ENCODE data around the gene EZH1.
"Not testable (repeated sequence)": the region's sequence is repeated elsewhere in the genome, so short reads cannot be mapped to it uniquely, and the experiment has no call there.

EZH1 gene

DNA sequence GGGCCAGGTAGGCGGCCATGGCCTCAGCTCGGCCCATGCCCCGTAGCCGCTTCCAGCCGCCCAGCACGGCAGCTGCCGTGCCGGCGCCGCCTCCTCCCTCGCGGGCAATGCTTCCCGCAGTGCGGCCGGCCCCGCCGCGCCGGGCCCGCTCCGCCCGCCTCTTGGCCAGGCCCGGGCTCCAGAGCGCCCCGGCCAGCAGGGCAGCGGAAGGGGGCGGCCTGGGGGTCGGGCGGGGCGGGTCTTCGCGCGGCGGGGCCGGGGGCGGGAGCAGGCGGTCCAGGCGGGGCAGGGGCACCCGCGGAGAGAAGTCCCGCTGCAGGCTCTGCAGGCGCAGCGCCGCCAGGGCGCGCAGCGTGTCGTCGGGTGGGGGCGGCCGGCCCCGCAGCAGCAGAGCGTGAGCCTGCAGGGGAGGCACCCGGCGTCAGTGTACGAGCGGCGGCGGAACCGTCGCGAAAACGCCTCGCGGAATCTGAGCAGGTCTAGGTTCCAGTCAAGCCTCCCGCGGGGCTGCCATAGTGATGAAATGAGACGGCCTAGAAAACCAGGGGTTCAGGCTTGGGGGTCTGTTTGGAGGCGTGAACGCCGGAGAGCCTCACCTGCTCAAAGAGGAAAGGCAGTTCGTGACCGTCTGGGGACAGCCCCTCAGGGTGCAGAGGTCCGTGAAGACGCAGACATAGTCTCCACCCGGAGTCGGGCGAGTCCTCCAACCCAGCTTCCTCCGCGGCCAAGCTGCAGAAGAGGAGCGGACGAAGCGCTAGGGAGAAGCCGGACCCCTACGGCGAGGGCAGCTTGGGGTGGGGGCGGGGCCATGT is 74.7 kb downstream of the EZH1 start:
- no peak for DNase-seq (ENCODE audit: low read depth in 2 of 2)

DNA sequence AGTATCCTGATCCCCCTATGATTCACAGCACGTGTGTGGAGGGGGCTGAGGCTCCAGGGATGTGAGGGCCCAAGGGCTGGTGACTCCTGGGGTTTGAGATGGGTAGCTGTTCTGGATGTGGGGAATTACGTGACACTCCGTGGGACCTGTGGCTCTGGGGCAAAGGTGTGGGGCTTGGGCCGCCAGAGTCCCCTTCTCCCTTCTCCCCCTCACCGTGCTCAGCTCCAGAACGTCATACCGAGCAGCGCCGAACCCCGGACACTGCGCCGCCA is 75.2 kb downstream of the EZH1 start:
- DNase-seq (ENCODE audit: low read depth in 2 of 2): no peak

DNA sequence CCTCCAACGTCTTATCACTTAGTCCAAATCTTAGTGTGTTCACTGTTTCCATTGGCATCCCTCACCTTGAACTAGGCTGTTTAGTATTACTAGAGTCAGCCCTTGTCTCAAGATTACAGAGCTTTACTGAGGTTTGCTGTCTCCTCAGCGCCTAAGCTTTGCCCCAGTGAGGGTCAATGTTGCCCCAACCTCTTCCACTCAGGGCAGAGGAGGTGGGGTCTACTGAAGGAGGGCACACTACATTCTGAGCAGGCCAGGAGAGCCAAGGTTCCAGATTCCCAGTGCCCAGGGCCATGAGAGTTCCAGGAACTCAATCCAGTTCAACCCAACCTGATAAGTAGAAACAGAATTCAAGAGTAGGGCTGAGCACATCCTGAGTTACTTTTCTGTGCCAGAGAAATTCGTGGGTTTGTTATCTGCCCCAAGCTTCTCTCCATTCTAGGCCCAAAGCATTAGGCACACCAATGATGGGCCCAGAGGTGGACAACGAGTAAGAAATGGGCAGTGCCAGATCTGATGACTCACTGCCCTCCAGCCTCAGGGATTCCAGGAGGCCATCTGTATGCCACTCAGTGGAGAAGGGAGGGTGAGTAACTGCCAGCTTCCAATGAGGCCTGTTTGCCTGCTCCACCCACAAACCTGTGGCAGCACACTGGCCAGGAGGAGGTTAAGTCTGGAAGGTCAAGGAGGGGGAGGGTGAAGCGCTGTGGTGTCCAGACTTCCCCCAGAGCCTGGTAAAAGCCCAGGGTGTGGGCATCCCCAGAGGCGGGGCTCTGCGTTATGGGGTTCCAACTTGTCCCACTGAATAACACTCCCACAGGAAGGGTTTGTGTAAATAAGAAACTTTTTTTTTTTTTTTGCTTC is 77.5 kb downstream of the EZH1 start:
- no peak for DNase-seq (ENCODE audit: low read depth in 2 of 2)

DNA sequence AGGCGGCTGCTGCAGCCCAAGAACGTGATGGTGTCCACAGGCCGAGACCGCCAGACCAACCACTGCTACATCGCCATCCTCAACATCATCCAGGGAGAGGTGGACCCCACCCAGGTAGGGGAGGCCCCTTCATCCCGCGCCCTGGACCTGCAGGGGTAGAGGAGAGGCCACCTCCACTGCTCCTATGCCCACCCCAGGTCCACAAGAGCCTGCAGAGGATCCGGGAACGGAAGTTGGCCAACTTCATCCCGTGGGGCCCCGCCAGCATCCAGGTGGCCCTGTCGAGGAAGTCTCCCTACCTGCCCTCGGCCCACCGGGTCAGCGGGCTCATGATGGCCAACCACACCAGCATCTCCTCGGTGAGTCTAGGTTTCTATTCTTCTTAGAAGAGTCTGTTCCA is 78.7 kb downstream of the EZH1 start:
- not testable (repeated sequence) for DNase-seq (ENCODE audit: low read depth in 2 of 2)

DNA sequence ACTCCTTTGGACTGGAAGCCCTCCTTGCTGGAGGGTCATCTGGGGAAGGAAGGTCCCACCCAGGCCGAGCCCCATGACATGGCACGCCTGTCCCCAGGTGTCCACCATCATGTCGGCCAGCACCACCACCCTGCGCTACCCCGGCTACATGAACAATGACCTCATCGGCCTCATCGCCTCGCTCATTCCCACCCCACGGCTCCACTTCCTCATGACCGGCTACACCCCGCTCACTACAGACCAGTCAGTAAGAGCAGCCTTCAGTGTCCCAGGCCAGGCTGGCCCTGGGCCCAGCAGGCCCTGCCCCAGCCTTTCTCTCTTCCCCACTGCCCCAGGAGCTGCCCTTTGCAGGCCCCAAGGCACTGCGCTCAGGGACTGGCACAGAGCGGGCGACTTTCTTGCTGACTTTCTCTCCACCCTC is 79.2 kb downstream of the EZH1 start:
- DNase-seq (ENCODE audit: low read depth in 2 of 2): no peak

DNA sequence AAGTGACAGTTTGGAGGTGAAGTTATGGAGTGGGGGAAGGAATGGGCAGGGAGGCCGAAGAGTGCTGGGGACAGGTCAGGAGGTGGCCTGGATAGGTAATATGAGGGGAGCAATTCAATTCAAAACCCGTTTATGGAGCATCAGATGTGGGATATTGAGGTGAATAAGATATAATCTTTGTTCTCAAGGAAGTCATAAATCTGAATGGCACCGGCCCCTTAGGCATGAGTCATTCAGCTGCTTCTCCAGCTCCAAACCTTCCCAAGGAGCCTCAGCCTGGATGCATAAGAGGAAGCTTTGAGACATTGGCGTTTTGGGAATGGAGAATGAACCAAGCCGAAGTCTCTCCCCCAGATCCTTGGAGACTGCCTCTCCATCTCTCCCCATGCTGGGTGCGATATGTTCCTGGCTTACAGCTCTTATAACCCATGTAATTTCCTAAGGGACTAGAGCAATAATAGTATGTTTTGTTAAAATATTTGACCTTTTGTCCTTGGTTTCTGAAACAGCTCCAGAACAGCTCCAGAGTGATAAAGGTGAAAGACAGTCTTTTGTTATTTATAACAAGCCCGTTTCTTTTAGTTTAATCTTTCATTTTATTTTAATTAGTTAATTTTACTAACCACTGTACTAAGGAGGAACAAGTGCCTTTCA is 84.0 kb downstream of the EZH1 start:
- DNase-seq (ENCODE audit: low read depth in 2 of 2): no peak

DNA sequence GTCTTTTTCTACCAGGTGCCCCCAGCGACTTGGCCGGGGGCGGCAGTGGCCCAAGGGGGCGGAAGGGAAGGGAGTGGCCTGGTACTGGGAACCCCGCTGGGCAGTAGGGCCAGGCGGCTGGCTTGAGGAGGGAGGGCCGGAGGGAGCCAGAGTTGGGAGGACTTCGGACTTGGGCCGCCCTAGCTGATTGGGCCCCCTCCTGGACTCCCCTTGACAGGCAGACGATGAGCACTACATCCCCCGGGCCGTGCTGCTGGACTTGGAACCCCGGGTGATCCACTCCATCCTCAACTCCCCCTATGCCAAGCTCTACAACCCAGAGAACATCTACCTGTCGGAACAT is 84.9 kb downstream of the EZH1 start:
- not testable (repeated sequence) for DNase-seq (ENCODE audit: low read depth in 2 of 2)

DNA sequence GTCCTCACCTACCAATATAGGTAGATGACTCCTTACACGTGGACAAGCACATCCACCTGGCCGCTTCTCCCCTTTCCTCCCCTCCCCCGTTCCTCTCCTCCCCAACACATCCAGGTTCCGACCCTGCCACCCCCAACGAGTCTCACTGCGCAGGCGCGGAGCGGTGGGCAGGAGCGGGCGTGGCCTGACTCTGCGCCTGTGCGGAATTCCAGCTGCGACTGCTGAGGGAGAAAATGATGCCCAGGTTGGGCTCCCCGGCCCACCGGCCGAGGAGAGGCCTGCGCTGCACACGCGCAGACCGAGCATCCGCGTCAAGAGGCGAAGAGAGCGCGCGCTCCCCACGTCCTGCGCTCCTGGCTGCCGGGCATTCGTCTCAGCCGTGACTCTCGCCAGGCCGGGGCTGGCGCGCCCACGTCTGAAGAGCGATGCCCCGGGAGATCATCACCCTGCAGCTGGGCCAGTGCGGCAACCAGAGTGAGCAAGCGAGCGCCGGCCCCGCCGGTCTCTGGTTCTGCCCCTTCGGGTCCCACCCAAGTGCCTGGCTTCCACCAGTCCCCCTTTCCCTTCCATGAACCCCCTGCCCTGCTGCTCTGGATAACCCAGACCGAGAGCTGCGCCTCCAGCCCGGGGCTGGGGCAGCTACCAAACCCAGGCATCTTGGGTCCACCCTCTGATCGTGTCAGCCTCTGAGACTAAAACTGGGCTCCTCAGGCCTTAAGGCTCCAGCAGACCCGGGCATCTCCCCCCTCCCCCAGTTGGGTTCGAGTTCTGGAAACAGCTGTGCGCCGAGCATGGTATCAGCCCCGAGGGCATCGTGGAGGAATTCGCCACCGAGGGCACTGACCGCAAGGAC is 85.5 kb downstream of the EZH1 start, which contains the start of gene TUBG2:
Gene TUBG2, plus strand, starts transcription at position 206 of the 853 bp plus-strand sequence. Its CDS starts 220 bp downstream, at position 426.
- peak; percentile 44 to 64 for DNase-seq (ENCODE audit: low read depth in 2 of 2)

DNA sequence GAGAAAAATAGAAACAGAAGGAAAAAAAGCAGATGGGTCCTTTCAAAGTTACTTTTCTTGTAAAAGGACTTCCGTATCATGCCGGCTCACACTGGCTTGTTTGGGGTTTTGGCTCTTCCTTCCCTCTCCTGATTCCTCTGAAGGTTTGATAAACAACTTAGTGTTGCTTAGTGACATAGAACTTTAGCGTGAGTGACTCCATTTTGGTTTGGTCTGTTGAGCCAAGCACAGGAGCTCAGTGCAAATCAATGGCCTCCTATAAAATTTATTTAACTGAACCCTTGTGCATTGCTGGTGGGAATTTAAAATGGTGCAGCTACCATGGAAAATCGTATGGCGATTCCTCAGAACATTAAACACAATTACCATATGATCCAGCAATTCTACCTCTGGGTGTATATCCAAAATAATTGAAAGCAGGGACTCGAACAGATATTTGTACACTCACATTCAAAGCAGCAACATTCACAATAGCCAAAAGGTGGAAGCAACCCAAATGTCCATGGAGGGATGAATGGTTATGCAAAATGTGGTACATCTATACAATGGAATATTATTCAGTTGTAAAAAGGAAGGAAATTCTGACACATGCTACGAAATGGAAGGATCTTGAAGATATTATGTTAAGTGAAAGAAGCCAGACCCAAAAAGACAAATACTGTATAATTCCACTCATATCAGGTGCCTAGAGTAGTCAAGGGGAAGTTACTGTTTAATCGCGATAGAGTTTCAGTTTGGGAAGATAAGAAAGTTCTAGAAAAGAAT is 86.8 kb downstream of the EZH1 start:
- DNase-seq (ENCODE audit: low read depth in 2 of 2): no peak

DNA sequence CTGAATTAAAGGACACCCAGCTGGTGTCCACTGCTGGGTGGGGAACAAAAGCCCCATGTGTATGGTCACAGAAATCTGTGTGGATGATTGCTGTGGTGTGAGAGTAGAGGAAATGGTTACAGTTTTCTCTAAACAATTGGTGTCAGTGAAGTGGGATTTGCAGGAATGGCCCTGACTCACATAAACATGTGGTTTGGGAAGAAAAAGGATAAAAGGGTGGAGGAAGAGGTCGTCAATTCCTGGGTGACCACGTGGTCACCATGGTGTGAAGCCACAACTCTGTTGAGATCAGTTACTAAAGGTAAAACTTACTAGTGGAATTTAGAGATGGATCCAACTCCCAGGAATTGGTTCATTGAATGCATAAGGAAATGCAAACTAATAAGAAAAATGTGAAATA is 89.3 kb downstream of the EZH1 start:
- DNase-seq (ENCODE audit: low read depth in 2 of 2): no peak

DNA sequence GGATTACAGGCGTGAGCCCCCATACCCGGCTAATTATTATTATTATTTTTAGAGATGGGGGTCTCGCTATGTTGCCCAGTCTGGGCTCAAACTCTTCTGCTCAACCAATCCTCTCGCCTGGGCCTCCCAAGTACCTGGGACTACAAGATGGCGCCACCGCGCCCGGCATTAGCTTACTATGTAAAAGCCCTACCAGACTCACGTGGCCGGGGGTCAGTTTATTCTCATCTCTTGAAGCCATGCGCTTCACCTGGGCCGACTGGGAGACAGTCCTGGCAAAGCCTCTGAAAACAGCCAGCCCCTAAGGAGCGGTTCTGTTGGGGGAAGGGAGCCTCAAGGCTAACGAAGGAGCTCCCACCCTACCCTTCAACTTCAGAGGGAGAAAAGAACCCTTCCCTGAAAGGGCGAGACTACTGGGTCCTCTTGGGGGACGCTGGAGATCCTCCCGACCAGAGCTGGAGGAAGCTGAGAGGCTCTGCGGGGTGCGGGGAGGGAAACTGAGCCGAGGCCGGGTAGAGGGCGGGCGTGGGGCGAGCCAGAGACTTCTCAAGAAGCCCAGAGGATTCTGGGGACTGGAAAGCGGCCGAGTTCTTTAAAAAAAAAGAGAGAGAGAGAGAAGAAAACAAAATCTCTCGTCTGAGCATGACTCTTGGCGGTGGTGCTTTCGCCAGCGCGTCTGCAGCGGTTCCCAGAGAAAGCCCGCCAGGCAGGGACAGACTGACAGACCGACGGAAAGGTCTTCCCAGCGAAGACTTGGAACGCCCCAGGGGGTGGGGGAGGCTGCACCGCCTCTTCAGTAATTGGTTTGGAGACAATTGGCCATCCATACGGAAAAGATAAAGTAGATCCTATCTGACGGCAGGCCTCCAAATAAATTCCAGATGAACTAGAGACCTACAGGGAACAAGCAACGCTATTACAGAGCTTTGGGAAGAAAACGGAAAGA is 91.4 kb downstream of the EZH1 start:
- DNase-seq (ENCODE audit: low read depth in 2 of 2): no peak

DNA sequence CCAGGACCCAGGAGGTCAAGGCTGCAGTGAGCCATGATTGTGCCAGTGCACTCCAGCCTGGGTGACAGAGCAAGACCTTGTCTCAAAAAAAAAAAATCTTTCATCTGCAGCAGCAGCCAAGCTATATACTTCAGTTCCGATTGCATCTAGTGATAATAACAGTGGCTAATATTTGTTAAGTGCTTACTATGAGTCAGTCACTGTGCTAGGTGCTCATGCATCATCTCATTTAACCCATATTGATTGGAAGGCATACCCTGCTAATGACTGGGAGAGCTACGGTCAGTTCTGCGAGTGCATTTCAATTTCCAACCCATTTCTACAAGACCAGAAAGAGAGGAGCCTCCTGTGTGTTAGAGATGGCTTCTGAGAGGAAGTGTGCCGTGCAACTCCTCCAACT is 93.4 kb downstream of the EZH1 start:
- DNase-seq (ENCODE audit: low read depth in 2 of 2): no peak
